Measurements from ENCODE around the gene DPEP1.

The DPEP1 gene

GRCh38 chr16:89606006-89606405 lies 7.4 kb upstream of the DPEP1 start:
- no peak for DNase-seq (ENCODE audit: low read depth, low spot score)
- no peak for TF ChIP-seq CTCF (IDR thresholded peaks at IDR 0.05; ENCODE audit: insufficient read depth, low read length, missing control alignments)
- H3K4me3 ChIP-seq (ENCODE audit: low read depth, low read length): no peak overlapping the region
- ChIA-PET CTCF (no interaction called here), POLR2A (no interaction called here)

GRCh38 chr16:89607453-89607852 lies 6.0 kb upstream of the DPEP1 start:
- CTCF ChIA-PET: no interaction called here
- POLR2A ChIA-PET: no interaction called here
- TF ChIP-seq CTCF (IDR thresholded peaks at IDR 0.05; ENCODE audit: insufficient read depth, low read length, missing control alignments): no peak
- DNase-seq (ENCODE audit: low read depth, low spot score): no peak
- H3K4me3 ChIP-seq (ENCODE audit: low read depth, low read length): no peak overlapping the region

GRCh38 chr16:89607937-89608740 lies 5.3 kb upstream of the DPEP1 start:
- CTCF ChIA-PET: interaction anchor here (1.1 kb wide), 1 partner anchor 33 kb away, joined by 4 read pairs; no protein-coding TSS in a partner anchor
- POLR2A ChIA-PET: no interaction called here

GRCh38 chr16:89610108-89610453 lies 3.4 kb upstream of the DPEP1 start:
- TF ChIP-seq CTCF (IDR thresholded peaks at IDR 0.05; ENCODE audit: insufficient read depth, low read length, missing control alignments): no peak
- ChIA-PET CTCF (no interaction called here), POLR2A (no interaction called here)
- no peak for DNase-seq (ENCODE audit: low read depth, low spot score)
- H3K4me3 ChIP-seq (ENCODE audit: low read depth, low read length): no peak overlapping the region

More at GRCh38 chr16:89607937-89608740, 5.3 kb upstream of the DPEP1 start:
- no peak for TF ChIP-seq CTCF (IDR thresholded peaks at IDR 0.05; ENCODE audit: insufficient read depth, low read length, missing control alignments)
- no peak overlapping the region for H3K4me3 ChIP-seq (ENCODE audit: low read depth, low read length)
- no peak for DNase-seq (ENCODE audit: low read depth, low spot score)

GRCh38 chr16:89612415-89613166 lies 851 bp upstream of the DPEP1 start:
- no peak for TF ChIP-seq CTCF (IDR thresholded peaks at IDR 0.05; ENCODE audit: insufficient read depth, low read length, missing control alignments)
- POLR2A ChIA-PET: no interaction called here
- H3K4me3 ChIP-seq (ENCODE audit: low read depth, low read length): no peak overlapping the region
- DNase-seq (ENCODE audit: low read depth, low spot score): no peak
- CTCF ChIA-PET: interaction anchor here (0.7 to 3.6 kb wide), 3 partner anchors 17 to 104 kb away, joined by 3 to 17 read pairs (median 3); no protein-coding TSS in a partner anchor

- ChIA-PET CTCF (interaction anchor here (1.0 to 3.6 kb wide), 7 partner anchors 9 to 38 kb away, joined by 6 to 20 read pairs (median 14); partner anchors contain the start of gene CPNE7), POLR2A (interaction anchor here (1.0 kb wide), 1 partner anchor 12 kb away, joined by 3 read pairs; no protein-coding TSS in a partner anchor)
- TF ChIP-seq CTCF (IDR thresholded peaks at IDR 0.05; ENCODE audit: insufficient read depth, low read length, missing control alignments): no peak
- no peak for DNase-seq (ENCODE audit: low read depth, low spot score)
- no peak overlapping the region for H3K4me3 ChIP-seq (ENCODE audit: low read depth, low read length)
Measured at GRCh38 chr16:89613954-89614459, 565 bp downstream of the DPEP1 start.

Measured in AG04449 (cell line).